ENCODE data around the gene ISOC1. TPM values are rescaled to one million over a fixed set of nuclear protein-coding genes. Genes with fewer than 3 reads are reported as not detected.
A peak's percentile ranks its signal among the peaks of the same experiment; 100 is the strongest.

ISOC1 gene
- 22.6 TPM for total RNA-seq
- long read RNA-seq, transcript ISOC1-201 (5 exons, 1,940 nt) = major isoform, 128 of 136 reads
- long read RNA-seq, partial matches to known transcripts = 6 of 136 reads
- long read RNA-seq, other reads (novel, unspliced or antisense) = 2 of 136 reads

DNA sequence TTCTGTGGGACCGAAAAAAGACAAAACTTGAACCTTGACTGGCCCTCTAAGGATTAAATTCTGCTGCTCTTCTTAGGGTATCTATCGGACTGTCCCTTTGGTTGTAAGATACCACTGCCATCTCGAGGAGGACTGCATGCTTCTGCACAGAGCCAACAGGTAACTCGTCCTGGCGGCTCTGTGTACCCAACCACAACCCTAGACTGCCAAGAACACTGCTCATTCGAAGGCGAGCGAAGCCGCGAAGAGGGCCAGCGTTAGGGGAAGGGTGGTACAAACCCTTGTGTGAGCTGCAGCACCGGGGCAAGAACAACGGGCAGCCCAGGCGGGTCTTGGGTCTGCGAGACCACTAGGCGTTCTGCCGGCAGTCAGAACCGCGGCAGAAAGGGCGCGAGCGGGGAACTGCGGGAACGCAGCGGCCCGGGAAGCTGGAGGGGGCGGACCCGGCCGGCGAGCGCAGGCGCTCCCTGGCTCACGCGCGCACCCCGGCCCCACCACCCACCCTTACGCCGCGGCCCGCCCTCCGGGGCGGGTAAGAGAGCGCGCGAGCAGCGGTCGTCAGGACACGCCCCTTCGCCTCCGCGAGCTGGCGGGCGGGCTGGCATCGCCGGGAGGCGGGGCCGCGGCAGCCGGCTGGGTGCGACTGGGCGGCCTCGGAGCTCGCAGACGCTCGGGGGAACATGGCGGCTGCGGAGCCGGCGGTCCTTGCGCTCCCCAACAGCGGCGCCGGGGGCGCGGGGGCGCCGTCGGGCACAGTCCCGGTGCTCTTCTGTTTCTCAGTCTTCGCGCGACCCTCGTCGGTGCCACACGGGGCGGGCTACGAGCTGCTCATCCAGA, at the start of gene ISOC1:
Gene ISOC1 (plus strand): TSS at position 663 of the 837 bp plus-strand sequence. CDS start 18 bp downstream, at position 681.
- peak; percentile 97 for DNase-seq (ENCODE audit: low spot score)

DNA sequence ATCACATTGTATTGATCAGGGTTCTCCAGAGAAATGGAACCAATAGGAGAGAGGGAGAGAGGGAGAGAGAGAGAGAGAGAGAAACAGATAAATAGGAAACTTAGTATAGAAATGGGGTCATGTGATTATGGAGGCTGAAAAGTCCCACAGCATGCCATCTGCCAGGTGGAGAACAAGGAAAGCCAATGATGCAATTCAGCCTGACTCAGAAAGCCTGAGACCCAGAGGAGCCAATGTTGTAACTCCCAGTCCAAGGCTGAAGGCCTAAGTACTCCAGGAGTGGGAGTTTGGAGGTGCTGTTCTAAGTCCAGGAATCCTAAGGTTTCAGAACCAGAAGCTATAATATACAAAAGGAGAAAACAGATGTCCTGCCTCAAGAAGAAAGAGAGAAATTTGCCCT, 48.4 kb upstream of the ISOC1 start:
- DNase-seq (ENCODE audit: low spot score) = no peak

DNA sequence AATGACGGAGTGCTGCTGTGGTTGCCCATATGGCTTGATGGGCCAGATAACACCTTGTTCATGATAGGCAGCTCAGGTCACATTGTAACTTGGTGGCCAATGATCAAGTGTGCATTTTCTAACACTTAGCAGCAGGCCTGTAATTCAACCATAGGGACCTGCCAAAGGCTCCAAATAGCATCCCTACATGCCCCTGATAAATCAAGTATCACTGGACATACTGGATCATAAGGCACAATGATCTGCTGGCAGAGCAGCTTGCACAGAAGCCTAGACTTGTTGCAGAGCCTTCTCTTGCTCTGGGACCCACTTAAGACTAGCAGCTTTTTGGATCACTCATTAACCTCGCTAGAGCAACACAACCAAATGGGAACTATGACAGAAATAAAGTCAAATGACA, 46.0 kb upstream of the ISOC1 start:
- no peak for DNase-seq (ENCODE audit: low spot score)

DNA sequence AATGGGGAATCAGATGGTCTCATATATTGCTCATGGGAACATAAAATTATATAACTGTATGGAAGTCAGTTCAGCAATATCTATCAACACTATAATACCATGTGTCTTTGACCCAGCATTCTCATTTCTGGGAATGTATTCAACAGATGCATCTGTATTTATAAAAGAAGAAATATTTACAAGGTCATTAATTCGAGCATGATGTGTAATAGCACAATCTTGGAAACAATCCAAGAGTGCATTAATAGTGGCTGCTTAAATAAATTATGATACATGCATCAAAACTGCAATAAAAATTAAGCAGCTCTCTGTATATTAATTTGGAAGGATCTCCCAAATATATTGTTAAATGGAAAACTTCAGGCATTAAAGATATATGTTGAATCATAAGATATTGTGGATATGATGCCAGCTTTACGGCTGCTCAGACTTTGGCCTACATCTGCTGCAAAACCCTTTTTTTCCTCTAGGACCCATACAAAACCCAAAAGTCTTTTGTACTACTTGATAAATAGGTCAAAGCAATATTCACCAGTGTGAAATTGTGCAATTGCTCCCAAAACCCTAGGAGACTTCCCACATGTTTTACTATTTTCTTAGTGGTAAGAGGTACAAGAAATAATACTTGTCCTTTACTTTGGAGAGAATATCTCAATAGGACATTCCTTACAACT, 45.3 kb upstream of the ISOC1 start:
- no peak for DNase-seq (ENCODE audit: low spot score)

DNA sequence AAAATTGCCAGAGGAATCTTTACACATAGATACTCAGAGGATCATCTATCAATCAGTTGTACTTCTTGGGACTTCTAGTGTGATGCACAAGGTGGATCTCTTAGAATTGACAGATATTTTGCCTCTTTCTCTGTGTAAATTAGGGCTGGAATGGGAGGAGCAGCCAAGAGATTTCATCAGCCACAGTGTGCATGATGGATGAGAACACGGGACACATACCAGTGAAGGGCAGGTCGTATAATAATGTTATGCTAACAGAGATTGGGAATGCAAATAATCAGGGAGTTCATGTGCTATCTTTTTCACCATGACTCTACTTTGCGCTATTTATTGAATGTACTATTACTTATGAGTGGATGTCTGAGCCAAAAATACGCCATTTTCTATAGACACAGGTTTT, 43.3 kb upstream of the ISOC1 start:
- no peak for DNase-seq (ENCODE audit: low spot score)

- DNase-seq (ENCODE audit: low spot score) = no peak
Observed at GRCh38 chr5:129053438-129053837, 41.1 kb upstream of the ISOC1 start.

GRCh38 chr5:129057329-129057728, 37.2 kb upstream of the ISOC1 start:
- no peak for DNase-seq (ENCODE audit: low spot score)

- DNase-seq (ENCODE audit: low spot score) = no peak
Observed at GRCh38 chr5:129061849-129062248, 32.7 kb upstream of the ISOC1 start.

DNA sequence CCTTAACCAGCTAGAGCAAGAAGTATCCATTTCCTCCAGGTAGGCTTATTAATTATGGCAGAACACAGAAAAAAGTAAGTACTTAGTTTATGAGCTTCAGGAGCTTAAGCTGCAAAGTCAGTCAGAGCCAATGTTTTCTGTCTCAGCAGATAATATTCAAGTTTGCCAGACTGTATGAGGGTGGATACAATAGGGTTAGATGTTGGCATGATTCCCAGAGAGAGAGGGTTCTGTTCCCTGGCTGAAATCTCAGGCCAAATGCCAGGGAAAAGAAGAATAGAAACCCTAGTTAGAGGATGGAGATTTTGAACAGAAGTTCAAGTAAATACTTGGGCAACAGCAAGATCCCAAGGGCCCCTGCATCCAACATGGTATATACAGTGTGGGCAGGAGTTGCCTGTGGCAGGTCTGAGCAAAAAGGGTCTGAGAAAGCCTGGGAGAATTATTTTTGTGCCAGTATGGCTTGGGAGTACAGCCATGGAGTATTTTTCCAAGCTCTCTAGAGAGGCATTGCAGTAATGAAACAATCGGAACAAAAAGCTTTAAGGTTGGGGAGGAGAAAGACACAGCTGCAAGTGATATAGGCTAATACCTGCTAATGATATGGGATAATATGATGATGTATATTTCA, 31.0 kb upstream of the ISOC1 start:
- DNase-seq (ENCODE audit: low spot score) = no peak

GRCh38 chr5:129065721-129066120, 28.8 kb upstream of the ISOC1 start:
- no peak for DNase-seq (ENCODE audit: low spot score)

GRCh38 chr5:129067745-129068144, 26.8 kb upstream of the ISOC1 start:
- no peak for DNase-seq (ENCODE audit: low spot score)

GRCh38 chr5:129069292-129069691, 25.3 kb upstream of the ISOC1 start:
- DNase-seq (ENCODE audit: low spot score) = no peak

DNA sequence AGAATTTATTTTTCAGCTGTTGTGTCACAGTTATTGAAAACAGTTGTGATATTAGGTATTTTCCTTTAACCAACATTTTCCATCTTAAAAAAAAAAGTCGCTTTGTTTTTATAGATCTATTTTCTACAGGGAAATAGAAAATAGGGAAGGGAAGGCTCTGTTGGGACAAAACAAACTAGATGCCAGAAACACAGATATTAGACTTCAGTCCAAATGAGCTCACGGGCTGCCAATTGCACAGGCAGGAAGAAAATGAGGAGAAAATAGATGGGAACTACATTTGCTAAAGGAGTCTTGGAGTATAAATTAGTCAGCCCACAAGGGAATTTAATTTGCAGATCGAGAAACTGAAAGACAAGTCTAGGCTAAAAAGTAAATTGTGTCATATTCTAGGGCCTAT, 21.4 kb upstream of the ISOC1 start:
- no peak for DNase-seq (ENCODE audit: low spot score)

- DNase-seq (ENCODE audit: low spot score) = no peak
Observed at GRCh38 chr5:129074903-129075302, 19.6 kb upstream of the ISOC1 start.

- DNase-seq (ENCODE audit: low spot score) = no peak
Observed at GRCh38 chr5:129077433-129078075, 17.0 kb upstream of the ISOC1 start.

DNA sequence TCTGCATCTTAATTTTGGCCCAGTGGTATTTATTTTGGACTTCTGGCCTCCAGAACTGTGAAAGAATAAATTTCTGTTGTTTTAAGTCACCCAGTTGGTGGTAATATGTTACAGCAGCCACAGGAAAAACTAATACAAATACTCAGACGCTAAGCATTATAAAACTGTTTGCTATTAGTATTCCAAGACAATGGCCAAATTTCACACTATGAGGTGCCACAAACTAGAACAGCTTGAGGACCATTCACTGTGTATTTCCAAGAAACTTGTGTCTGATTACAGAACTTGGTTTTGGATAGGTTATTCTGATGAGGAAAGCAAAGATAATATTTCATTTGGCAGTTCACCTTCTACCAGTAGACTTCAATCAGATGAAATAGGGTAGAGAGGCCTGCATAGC, 16.3 kb upstream of the ISOC1 start:
- no peak for DNase-seq (ENCODE audit: low spot score)

- no peak for DNase-seq (ENCODE audit: low spot score)
Observed at GRCh38 chr5:129078660-129079059, 15.9 kb upstream of the ISOC1 start.

DNA sequence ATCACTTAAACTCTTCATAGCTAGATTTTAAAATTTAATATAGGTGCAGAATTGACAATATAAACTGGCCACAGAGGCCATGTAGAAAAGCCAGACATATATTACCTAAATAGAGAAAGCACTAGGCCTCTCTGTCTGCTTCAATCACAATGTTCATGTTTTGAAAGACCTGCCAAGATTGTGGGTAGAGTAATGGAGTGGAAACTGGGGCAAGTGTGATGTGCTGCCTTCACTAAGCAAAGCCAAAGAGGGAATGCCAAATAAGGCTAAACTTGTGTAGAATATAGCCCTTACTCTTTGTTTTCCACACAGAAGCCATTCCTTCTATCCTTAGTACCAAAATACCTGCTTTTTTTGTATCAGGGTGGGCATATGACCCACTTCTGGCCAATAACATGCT, 15.1 kb upstream of the ISOC1 start:
- DNase-seq (ENCODE audit: low spot score) = no peak

- no peak for DNase-seq (ENCODE audit: low spot score)
Observed at GRCh38 chr5:129080766-129081165, 13.8 kb upstream of the ISOC1 start.

- DNase-seq (ENCODE audit: low spot score) = no peak
Observed at GRCh38 chr5:129082225-129083136, 12.1 kb upstream of the ISOC1 start.
